Glutamatergic neuron (in vitro differentiated cells): ENCODE measurements around the gene SYNE3. TPM values are rescaled to one million over a fixed set of nuclear protein-coding genes. Genes with fewer than 3 reads are reported as not detected.

Experiments used
- DNase-seq: peaks from one replicate; pipeline ENCODE4 v3.0.0; 2022
- H3K27ac Mint-ChIP-seq: one replicate; pipeline ENCODE4 v1.8.0; 2020; ENCODE audit warnings: mild to moderate bottlenecking, mixed read lengths, inconsistent platforms; ENCODE audit not compliant: unreplicated experiment
- H3K27me3 Mint-ChIP-seq: one replicate; pipeline ENCODE4 v1.8.0; 2020; ENCODE audit warnings: mild to moderate bottlenecking, moderate library complexity, mixed read lengths, inconsistent platforms; ENCODE audit not compliant: unreplicated experiment
- H3K36me3 Mint-ChIP-seq: one replicate; pipeline ENCODE4 v1.8.0; 2020; ENCODE audit warnings: mild to moderate bottlenecking, mixed read lengths, inconsistent platforms; ENCODE audit not compliant: unreplicated experiment
- H3K4me1 Mint-ChIP-seq: one replicate; pipeline ENCODE4 v1.8.0; 2020; ENCODE audit warnings: mild to moderate bottlenecking, low read depth, mixed read lengths, inconsistent platforms; ENCODE audit not compliant: unreplicated experiment
- H3K4me3 Mint-ChIP-seq: one replicate; pipeline ENCODE4 v1.8.0; 2020; ENCODE audit warnings: mild to moderate bottlenecking, mixed read lengths, inconsistent platforms; ENCODE audit not compliant: unreplicated experiment
- H3K9me3 Mint-ChIP-seq: one replicate; pipeline ENCODE4 v1.8.0; 2020; ENCODE audit warnings: mild to moderate bottlenecking, moderate library complexity, mixed read lengths, inconsistent platforms; ENCODE audit not compliant: unreplicated experiment
- total RNA-seq: library from RNA; stranded (reverse); fragmentation: NEBNext Ultra II Directional; extraction: Animal tissue kit (Norgen Biotek cat#: 25700); gene quantifications from one replicate; pipeline ENCODE4 v1.2.1, GENCODE V29; 2021; ENCODE audit not compliant: unreplicated experiment
- TF ChIP-seq, protein P1 (sequence below): fragments of 200-600 bp; sonication (generic); IDR thresholded peaks from one replicate; pipeline ENCODE4 v1.5.0; 2021; ENCODE audit not compliant: partially characterized antibody, unreplicated experiment

SYNE3 gene
- total RNA-seq, 1 donor from 2014 or later: 7.1 TPM

- H3K4me1 Mint-ChIP-seq: peaks cover 12% of the 10 kb centered on the region
- DNase-seq: no peak
- H3K4me3 Mint-ChIP-seq: no peak overlapping the region
- peaks cover 5% of the 10 kb centered on the region for H3K36me3 Mint-ChIP-seq
- TF ChIP-seq, protein P1, sequence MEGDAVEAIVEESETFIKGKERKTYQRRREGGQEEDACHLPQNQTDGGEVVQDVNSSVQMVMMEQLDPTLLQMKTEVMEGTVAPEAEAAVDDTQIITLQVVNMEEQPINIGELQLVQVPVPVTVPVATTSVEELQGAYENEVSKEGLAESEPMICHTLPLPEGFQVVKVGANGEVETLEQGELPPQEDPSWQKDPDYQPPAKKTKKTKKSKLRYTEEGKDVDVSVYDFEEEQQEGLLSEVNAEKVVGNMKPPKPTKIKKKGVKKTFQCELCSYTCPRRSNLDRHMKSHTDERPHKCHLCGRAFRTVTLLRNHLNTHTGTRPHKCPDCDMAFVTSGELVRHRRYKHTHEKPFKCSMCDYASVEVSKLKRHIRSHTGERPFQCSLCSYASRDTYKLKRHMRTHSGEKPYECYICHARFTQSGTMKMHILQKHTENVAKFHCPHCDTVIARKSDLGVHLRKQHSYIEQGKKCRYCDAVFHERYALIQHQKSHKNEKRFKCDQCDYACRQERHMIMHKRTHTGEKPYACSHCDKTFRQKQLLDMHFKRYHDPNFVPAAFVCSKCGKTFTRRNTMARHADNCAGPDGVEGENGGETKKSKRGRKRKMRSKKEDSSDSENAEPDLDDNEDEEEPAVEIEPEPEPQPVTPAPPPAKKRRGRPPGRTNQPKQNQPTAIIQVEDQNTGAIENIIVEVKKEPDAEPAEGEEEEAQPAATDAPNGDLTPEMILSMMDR: no peak
- H3K27ac Mint-ChIP-seq: no peak overlapping the region
- H3K27me3 Mint-ChIP-seq: peaks cover 3% of the 10 kb centered on the region
- H3K9me3 Mint-ChIP-seq: no peaks in the 10 kb centered on the region
These were observed 21.4 kb downstream of the SYNE3 start for GRCh38 chr14:95495076-95495475.

GRCh38 chr14:95494456-95494855 lies 22.0 kb downstream of the SYNE3 start:
- H3K36me3 Mint-ChIP-seq: peaks cover 5% of the 10 kb centered on the region
- TF ChIP-seq, protein P1: no peak
- no peak overlapping the region for H3K27ac Mint-ChIP-seq
- H3K4me3 Mint-ChIP-seq: no peak overlapping the region
- DNase-seq: no peak
- no peaks in the 10 kb centered on the region for H3K9me3 Mint-ChIP-seq
- H3K4me1 Mint-ChIP-seq: peaks cover 12% of the 10 kb centered on the region
- H3K27me3 Mint-ChIP-seq: peaks cover 3% of the 10 kb centered on the region

DNA sequence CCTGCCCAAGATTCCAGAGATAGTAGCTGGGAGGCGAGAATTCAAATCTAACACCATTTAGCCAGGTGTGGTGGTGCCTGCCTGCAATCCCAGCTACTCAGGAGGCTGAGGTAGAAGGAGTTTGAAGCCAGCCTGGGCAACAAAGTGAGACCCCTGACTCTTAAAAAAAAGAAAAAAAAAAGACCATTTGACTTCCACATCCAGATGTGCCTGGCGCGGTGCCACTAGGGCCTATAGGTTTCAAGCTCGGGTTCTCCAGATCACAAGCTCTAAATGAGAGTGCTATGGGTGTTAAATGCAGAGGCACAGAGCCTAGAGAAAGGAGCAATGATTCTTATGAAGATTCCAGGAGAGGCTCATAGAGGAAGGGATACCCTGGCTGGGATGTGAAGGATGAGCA lies 22.5 kb downstream of the SYNE3 start:
- H3K36me3 Mint-ChIP-seq: peaks cover 5% of the 10 kb centered on the region

DNA sequence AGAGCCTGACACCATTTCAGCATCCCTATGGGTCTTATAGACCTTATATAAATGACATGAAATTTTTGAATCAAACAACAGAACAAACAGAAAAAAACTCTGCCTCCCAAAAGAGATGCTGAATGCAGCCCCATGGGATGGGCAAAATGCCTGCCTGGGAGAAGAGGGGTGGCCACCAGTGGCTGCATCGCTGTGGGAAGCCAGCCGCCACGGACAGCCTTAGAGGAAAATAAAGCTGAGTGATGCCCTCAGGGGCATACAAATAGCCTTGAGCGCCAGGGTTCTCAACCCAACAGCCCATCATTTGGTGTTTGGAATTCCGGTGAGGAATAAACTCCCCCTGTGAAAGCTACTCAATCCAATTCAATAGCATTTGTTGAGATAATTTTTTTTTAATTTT lies 22.9 kb downstream of the SYNE3 start:
- H3K27ac Mint-ChIP-seq: no peak overlapping the region
- peaks cover 12% of the 10 kb centered on the region for H3K4me1 Mint-ChIP-seq
- DNase-seq: no peak
- TF ChIP-seq, protein P1: no peak
- peaks cover 5% of the 10 kb centered on the region for H3K36me3 Mint-ChIP-seq
- no peak overlapping the region for H3K4me3 Mint-ChIP-seq
- no peaks in the 10 kb centered on the region for H3K27me3 Mint-ChIP-seq
- H3K9me3 Mint-ChIP-seq: peaks cover 1% of the 10 kb centered on the region

More for the DNA sequence above, 22.5 kb downstream of the SYNE3 start:
- Mint-ChIP-seq H3K4me1 (peaks cover 12% of the 10 kb centered on the region), H3K9me3 (no peaks in the 10 kb centered on the region), H3K27me3 (peaks cover 3% of the 10 kb centered on the region), H3K27ac (no peak overlapping the region), H3K4me3 (no peak overlapping the region)
- TF ChIP-seq, protein P1: no peak
- no peak for DNase-seq

GRCh38 chr14:95491936-95492608 lies 24.4 kb downstream of the SYNE3 start:
- H3K36me3 Mint-ChIP-seq: peaks cover 5% of the 10 kb centered on the region
- H3K27me3 Mint-ChIP-seq: no peaks in the 10 kb centered on the region
- no peak overlapping the region for H3K4me3 Mint-ChIP-seq
- peaks cover 1% of the 10 kb centered on the region for H3K9me3 Mint-ChIP-seq
- no peak overlapping the region for H3K27ac Mint-ChIP-seq
- DNase-seq: no peak
- TF ChIP-seq, protein P1: no peak
- H3K4me1 Mint-ChIP-seq: peaks cover 6% of the 10 kb centered on the region
